Suppressor macrophage (primary cell): ENCODE data around the gene SH3BP4.
A peak's percentile ranks its signal among the peaks of the same experiment; 100 is the strongest.

Experiments used
- DNase-seq, 4 experiments: peaks; one replicate each; pipeline ENCODE4 v3.0.0-alpha.2; 2020 to 2022
- total RNA-seq, 17 experiments: gene quantifications; one replicate each; lab custom pipeline; 2026; ENCODE audit warnings: mixed read lengths in 6 of 17, inconsistent platforms in 3 of 17; lab: John Stamatoyannopoulos, UW

Gene SH3BP4, protein sequence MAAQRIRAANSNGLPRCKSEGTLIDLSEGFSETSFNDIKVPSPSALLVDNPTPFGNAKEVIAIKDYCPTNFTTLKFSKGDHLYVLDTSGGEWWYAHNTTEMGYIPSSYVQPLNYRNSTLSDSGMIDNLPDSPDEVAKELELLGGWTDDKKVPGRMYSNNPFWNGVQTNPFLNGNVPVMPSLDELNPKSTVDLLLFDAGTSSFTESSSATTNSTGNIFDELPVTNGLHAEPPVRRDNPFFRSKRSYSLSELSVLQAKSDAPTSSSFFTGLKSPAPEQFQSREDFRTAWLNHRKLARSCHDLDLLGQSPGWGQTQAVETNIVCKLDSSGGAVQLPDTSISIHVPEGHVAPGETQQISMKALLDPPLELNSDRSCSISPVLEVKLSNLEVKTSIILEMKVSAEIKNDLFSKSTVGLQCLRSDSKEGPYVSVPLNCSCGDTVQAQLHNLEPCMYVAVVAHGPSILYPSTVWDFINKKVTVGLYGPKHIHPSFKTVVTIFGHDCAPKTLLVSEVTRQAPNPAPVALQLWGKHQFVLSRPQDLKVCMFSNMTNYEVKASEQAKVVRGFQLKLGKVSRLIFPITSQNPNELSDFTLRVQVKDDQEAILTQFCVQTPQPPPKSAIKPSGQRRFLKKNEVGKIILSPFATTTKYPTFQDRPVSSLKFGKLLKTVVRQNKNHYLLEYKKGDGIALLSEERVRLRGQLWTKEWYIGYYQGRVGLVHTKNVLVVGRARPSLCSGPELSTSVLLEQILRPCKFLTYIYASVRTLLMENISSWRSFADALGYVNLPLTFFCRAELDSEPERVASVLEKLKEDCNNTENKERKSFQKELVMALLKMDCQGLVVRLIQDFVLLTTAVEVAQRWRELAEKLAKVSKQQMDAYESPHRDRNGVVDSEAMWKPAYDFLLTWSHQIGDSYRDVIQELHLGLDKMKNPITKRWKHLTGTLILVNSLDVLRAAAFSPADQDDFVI
- 0.28 to 4.6 (median 1.2) reads per million in 17 experiments for total RNA-seq

DNA sequence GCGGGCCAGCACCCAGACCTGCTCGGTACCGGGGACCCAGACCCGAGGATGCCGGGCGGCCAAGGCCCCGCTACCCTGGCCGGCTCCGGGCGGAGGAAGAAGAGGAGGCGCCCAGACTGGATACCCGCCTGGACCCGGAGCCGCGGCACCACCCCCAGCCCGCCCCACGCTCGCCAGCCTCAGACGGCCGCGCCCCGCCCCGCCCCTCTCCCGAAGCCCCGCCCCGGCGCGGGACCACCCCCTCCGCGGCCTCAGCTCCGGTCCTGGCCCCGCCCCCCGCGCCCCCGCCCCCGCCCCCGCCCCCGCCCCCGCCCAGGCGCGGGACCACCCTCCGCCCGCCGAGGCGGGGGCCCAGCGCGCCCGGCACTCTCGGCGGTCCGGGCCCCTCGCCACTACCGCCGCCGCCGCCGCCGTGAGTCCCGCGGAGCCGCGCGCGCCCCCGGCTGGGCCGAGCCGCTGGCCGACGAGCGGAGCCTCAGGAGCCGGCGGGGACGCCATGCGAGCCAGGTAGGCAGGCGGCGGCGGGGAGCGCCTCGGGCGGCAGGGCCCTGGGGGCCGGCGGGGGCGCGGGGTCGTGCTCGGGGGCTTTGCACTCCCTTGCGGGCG lies at the start of gene SH3BP4:
Gene SH3BP4 (plus strand): TSS at position 354 of the 606 bp plus-strand sequence. CDS start 82,986 bp downstream, outside the sequence.
- DNase-seq, result peak; percentile 41 to 80 (median 60)

DNA sequence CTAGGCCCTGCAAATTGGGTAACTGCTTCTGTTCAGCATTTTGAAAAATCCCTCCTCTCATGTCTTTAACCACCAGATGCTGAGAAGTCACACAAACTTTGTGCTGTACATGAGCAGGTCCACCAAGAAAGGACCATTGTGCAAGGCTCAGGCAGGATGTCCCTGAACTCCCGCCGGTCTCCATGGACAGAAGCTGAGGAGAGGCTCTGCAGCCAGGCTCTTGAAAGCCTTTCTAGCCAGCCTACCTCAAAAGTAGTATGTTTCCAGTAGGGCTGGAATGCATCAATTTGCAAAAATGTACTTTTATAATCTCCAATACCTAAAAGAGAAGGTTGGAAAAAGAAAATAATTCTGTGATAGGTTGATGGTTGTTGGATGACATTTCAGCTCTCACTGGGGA lies 47.0 kb upstream of the SH3BP4 start:
- DNase-seq, result no peak

DNA sequence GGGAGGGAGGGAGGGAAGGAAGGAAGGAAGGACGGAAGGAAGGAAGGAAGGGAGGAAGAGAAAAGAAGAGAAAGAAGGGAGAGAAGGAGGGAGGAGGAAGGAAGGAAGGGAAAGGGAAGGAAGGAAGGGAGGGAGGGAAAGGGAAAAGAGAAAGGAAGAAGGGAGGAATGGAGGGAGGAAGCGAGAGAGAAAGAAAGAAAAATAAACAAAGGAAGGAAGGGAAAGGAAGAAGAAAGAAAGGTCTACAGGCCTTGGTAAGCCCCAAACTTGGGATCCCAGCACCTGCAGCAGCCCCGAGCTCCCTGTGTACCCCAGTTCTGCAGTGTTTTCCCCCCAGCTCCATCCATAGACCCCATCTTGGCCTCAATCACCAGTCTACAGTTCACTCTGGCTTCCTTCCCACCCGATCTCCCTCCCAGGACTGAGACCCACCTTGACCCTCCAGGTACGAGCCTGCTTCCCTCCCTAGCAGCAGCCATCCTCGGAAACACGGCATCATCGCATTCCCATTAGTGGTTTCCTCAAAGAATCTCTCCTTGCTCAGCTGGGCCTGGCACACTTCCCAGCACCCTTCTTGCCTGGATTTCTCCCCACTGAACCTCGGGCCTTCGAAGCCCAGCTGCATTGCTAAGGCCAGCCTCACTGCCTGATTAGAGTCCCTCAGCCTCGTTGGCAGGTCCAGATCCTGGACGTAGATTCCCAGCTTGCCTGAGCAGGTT lies 46.1 kb upstream of the SH3BP4 start:
- no peak for DNase-seq

DNA sequence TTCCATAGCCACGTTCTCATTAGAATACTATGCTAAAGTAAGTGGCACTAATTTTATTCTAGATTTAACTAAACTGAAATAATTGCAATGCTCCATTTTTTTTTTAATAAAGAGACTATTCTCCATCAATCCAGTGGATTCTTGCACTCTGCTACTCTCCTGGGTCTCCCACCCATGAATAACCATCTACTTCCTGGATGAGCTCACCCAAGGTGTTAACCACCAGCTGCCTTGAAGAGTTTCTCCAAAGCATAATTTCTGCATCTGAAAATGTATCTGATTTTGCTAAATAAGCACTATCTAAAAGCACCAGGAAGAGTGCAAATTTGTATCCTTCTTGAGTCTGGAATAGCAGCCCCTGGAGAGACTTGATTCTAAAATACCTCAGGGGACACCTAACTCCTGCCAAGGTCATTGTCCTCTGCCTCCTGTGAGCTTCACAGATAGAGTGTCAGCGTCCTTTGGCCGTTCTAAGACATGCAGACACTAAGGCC lies 41.6 kb upstream of the SH3BP4 start:
- no peak for DNase-seq

DNA sequence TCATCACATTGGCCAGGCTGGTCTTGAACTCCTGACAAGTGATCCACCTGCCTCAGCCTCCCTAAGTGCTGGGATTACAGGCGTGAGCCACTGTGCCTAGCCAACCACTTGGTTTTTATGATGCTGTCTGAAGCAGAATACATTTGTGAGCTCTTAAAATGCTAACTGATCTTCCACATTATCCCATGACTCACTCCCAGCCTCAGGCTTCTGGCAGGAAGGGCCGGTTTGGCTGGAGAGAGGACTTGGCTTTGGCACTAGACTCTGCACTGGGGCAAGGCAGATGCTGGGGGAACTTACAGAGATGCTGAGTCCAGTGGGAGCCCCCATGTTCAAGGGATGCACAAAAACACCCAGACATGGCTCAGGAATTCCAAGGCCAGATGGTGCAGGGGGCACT lies 40.5 kb upstream of the SH3BP4 start:
- no peak for DNase-seq

DNA sequence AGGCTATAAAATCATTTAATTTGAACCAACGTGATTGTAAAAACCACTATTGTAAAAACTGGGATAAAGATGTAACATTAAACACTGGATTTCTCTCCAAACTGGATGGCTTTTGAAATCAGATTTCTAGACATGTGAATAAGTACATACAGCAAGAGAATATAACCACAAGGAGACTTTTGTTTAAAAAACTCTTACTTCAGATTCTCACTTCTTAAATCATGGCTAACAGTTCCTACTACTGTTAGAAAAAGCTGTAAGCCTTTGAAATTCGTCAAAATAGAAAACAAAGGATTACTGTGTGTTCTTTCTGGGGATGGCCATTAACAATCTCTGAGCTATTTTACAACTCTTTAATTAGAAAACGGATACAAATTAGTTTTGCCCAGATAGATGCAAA lies 39.4 kb upstream of the SH3BP4 start:
- DNase-seq, result no peak

DNA sequence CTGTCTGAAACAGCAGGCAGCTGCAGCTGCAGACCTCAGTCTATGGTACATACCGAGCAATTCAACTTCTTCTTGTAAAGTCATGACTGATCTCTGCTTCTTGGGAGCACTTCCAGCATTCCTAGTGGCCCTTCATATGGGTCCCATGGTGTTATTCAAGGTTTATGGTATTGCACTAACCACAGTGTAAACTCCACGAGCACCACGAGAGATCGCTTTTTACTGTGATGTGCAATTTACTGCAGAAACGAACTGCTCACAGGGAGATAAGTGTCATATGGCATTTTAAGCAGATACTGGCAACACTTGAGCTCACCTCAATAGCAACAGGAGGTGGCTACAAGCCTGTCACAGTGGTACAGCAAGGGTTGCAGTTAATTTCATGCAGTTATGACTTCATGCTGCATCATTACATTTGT lies 38.6 kb upstream of the SH3BP4 start:
- DNase-seq, result no peak

DNA sequence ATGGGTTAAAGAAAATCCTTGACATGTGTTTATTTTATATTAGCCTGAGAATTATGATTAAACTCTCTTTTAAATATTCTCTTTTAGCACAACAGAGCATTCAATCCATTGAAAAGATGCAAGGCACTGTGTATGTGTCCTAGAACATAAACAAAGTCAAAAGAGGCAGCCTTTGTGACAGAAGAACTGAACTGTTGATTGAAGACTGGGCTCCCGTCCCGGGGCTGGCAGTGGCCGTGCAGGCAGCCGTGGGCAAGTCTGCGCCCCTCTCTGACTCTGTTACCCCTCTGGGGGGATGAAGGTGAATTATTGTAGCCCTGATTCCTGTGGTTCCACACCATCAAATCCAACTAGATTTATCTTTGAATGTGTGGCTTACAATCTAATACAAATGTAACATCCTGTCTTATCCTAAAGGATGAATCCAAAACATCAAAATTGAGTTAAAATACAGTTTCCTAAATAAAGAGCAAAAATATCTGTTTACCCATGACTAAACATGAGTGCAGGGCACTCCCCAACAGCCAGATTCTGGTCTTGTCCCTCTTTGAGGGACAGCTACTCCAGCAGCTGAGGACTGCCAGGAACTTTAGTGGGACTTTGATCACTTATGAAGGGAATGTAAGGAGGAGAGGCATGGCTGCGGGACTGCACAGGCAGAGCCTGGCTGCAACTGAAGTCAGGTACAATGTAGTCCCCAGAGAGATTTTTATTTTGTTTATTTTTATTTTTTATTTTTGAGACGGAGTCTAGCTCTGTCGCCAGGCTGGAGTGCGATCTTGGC lies 37.3 kb upstream of the SH3BP4 start:
- no peak for DNase-seq

DNA sequence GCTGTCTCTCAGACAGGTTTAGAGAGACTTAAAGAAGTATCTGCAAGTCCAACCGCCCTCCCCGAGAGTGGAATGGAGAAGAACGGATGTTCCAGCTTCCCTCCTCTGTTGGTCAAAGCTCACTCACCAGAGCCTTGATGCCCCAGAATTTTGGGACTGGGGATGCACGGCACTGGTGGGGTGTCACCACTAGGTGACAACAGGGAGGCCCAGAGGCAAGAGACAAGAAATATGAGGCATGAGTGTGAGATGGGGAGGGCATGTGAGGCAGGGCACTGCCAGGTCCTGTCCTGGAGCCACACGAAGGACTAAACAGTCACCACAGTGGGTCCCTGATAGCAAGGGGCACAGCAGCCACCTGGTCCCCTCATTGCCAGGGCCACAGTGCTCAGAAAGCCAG lies 35.1 kb upstream of the SH3BP4 start:
- no peak for DNase-seq

DNA sequence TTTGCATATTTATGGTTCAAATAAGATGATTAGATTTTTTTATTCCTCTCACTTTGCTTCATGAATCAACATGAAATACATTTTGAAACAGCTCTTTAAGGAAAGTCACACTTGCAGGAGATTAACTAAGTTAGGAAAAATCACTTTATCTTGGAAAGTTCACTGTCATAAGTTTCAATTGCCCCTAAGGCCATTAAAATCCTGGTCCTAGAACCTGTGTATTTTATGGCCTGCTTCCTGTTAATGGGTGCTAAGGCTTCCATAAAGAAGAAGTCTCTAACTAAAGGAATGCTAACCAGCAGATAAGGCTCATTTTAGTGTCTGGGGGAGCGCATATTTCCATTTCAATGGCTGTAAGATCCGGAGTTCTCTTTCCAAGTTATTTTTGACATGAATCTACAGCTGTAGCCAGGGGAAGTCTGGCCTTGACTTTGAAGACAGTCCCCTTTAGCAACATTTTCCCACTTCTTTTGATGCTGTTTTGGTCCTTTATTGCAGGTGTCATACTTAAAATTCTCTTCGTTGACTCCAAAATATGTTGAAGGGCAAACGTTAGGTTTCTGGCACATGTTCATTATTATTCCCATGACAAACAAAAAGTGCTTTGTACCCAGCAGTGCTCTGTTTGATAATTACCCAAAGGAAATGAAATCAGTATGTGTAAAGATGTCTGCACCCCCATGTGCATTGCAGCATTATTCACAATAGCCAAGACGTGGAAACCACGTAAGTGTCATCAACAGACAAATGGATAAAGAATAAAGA lies 34.4 kb upstream of the SH3BP4 start:
- DNase-seq, result no peak

DNA sequence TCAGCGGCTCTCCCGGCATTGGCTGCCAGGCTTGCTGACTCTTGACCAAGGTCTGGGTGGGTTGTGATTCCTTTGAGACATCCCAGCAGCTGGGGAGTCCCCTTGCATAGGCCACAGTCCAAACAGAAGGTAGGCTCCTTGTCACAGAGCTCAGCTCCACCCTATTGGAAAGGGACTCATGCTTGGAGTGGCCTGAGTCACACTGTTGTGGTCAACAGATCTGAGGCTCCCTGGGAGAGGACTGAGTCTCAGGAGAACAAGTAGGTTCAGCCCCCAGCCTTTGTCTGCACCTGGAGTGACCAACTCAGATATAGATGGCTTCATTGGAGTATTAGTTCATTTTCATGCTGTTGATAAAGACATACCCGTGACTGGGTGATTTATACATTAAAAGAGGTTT lies 32.1 kb upstream of the SH3BP4 start:
- no peak for DNase-seq

DNA sequence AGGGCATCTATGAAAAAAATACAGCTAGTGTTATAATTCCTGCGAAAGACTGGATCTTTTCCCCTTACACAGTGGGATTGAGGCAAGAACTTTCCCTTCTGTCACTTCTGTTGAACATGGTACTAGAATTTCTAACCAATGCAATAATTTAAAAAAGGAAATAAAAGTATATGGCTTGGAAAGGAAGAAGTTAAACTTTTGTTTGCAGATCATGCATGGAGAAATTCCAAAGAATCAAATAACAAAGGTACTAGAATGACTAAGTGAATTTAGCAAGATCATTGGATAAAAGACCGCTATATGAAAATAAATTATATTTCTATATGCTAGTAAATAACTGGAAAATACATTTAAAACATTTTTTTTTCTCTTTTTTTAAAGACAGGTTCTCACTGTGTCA lies 31.0 kb upstream of the SH3BP4 start:
- DNase-seq, result no peak

DNA sequence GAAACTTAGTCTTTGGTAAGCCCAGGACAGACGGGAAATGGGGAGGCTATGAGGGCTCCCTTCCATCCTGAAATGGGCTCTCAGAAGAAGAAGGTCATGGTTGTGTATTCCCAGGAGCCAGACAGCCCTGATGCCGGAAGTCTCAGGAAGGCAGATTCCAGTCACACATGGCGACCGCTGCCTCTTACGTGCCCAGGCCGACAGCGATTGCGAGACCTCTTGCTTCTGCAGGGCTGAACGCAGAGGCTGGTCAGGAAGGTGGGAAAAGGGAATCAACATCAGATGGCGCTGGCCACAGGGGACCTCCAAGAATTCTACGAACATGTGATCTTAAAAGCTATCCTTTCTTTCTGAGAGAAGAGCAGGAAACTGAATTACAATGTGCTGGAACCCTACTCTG lies 22.8 kb upstream of the SH3BP4 start:
- DNase-seq, result no peak

DNA sequence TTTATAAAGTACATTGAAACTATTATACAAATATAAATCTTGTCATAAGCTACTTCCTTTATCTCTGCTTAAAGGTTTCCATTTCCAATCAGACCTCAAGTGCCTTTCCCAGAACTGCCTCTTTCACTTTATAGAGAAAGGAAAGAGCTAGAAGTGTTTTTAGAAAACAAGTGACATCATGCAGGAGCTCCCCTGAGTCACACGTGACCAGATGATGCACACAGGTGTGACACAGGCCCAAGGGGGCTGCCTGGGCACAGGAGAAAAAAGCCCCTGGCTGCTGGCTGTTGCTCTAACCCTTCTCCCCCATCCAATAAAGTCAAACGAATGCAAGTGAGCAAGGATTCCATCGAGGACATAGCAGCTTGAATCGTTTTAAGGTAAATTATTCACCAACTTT lies 21.4 kb upstream of the SH3BP4 start:
- DNase-seq, result no peak

DNA sequence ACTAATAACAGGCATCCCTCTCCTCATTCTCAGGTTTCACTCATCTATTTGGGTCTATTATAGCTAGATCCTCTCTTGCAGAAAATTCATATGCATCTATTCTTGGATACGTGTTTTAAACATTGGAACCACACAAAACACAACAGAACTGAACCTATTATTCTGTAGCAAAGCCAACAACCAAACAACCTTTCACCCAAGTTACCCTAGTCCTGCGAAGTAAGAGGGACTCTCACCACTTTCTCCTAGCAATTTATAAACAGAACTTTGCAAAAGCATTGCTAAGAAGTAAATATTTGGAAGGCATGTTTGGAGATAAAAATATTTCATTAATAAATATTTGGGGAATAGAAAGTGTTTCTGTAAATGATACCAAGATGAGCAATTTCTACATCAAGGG lies 20.4 kb upstream of the SH3BP4 start:
- DNase-seq, result no peak

DNA sequence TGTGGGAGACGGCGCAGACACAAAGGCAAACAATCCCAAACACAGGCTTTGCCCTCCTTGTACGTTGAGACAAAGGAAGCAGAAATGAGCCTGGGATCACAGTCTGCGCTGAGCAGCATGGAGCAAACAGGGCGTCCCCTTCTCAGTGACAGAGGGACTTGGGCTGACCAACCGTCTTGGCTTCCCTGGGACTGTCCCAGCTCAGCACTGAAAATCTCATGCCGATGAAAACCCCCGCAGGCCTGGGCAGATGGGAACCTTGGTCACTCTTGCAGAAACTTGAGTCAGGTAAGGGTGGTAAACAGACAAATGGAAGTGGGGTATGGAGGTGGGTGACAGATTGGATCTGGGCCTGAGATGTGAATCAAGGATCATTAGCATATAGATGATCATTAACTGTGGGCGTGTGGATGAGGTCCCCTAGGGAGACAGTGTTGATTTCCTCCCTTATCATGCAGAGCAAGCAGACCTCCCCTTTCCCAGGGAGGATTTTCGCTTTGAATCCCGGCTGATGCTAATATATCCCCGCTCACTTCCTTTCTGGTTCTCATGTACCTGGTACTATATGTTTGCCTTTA lies 19.1 kb upstream of the SH3BP4 start:
- no peak for DNase-seq

DNA sequence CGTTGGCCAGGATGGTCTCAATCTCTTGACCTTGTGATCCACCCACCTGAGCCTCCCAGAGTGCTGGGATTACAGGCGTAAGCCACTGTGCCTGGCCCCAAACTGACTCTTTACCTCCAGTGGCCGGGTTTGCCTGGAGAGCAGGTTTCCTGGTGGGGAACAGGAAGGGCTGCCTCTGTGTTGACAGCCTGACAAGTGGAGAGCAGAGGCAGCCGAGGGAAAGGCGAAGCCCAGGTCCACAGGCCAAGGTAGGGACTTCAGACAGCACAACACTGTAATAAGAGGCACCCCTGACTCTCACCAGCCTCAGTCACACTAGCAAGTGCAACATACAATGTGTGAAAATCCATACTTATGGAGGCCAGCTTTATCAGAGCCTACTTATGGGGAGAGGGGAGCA lies 16.5 kb upstream of the SH3BP4 start:
- no peak for DNase-seq

DNA sequence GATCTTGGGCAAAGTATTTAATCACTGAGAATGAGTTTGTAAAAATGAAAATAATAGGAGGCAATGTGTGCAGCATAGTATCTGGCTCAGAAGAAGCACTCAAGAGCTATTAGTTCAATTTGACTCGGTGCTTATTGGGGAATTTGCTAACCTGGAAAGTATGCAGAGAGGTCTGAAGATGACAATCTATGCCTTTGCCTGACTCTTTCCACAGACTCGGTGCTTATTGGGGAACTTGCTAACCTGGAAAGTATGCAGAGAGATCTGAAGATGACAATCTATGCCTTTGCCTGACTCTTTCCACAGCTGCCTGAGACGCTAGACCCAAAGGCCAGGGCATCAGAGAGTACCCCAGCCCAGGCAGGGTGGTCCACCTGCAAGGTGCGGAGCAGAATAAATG lies 12.2 kb upstream of the SH3BP4 start:
- DNase-seq, result no peak

DNA sequence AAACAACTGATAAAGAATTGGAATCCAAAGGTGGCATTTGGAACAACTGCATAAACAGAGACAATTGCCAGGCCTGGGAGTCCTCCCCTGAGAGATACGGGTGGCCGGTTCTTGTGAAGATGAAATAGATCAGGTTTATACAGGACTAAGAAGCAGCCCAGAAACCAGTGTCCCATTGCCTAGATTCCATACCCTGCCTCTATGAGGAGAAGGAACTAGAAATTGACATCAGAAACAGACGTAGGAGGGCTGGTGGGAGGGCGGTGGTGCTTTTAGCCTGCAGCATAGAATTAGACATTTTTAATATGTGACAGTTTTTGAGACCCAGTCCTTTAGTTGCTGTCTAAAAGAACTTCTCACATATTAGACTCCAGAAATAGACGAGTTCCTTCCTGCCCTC lies 11.8 kb upstream of the SH3BP4 start:
- peak in 2 of 4 experiments; percentile 10 to 15 for DNase-seq

DNA sequence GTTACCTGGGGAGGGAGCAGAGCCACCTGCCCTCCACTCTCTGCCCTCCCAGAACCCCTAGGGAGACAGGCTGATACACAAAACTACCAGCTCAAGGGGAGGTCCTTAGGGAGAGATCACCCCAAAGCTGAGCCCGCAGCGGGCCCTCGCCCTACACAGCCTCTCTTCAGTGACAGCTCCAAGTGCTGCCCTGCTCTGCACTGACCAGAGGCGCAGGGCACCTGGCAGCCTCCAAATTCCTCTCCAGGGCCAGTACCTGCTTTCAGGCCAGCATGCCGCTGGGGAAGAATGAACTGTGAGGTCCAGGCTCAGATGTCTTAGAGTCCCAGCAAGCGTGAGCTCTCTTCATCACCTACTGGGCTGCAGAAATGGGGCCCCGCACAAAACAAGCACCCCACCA lies 11.3 kb upstream of the SH3BP4 start:
- no peak for DNase-seq
